H1 (cell line): Measurements from ENCODE around the gene LRRC8D. TPM values are rescaled to one million over a fixed set of nuclear protein-coding genes. Genes with fewer than 3 reads are reported as not detected.

Experiments used
- BACH1 ChIP-seq: IDR thresholded peaks from 2 replicates; pipeline ENCODE4 v1.6.1; 2012; ENCODE audit warnings: low read length, improper control_type of control experiment
- GTF2F1 ChIP-seq: IDR thresholded peaks from 2 replicates; pipeline ENCODE4 v1.6.1; 2012; ENCODE audit warnings: low read depth, low read length, improper control_type of control experiment, borderline replicate concordance
- TBP ChIP-seq: IDR thresholded peaks from 2 replicates; pipeline ENCODE4 v1.6.1; 2011; ENCODE audit warnings: low read depth, low read length, improper control_type of control experiment
- YY1 ChIP-seq: IDR thresholded peaks from 2 replicates; pipeline ENCODE4 v1.6.1; 2011; ENCODE audit warnings: low read depth, mild to moderate bottlenecking, low read length
- polyA plus RNA-seq, 7 experiments: library from polyadenylated mRNA; depleted of rRNA in 3 of 7; stranded (reverse) in 5 of 7; unstranded in 2 of 7; fragments of >200 nt in 5 of 7; fragments of 200-250 nt in 2 of 7; gene quantifications; 1 replicate in 5 of 7; 2 replicates in 1 of 7; 4 replicates in 1 of 7; pipeline versions ENCODE4 v1.2.1 to v1.2.3, GENCODE V29; 2011 to 2013; ENCODE audit warnings: missing spikeins in 2 of 7, mixed read lengths in 2 of 7
- total RNA-seq: library from RNA; stranded (reverse); fragmentation: NEBNext Ultra II Directional; extraction: Animal tissue kit (Norgen Biotek cat#: 25700); gene quantifications from 2 replicates; pipeline ENCODE4 v1.2.1, GENCODE V29; 2021
- TF ChIP-seq, protein P1 (sequence below): IDR thresholded peaks from 2 replicates; pipeline ENCODE4 v1.6.1; 2012; ENCODE audit warnings: inconsistent platforms
- TF ChIP-seq, protein P2 (sequence below): fragments of 300-600 bp; sonication (generic); IDR thresholded peaks from 2 replicates; pipeline ENCODE4 v1.7.1; 2012; ENCODE audit warnings: low read length, moderate library complexity, mild to moderate bottlenecking, inconsistent platforms; ENCODE audit not compliant: insufficient replicate concordance

LRRC8D gene
- total and polyA plus RNA-seq, 2 of the 8 experiments (the other 6 are each of a cell fraction or from before 2014, with no cell fraction given): 42.0 to 58.5 TPM

- TF ChIP-seq, protein P1, sequence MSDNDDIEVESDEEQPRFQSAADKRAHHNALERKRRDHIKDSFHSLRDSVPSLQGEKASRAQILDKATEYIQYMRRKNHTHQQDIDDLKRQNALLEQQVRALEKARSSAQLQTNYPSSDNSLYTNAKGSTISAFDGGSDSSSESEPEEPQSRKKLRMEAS: no peak
- no peak for TF ChIP-seq BACH1
- TF ChIP-seq TBP: no peak
- TF ChIP-seq, protein P2, sequence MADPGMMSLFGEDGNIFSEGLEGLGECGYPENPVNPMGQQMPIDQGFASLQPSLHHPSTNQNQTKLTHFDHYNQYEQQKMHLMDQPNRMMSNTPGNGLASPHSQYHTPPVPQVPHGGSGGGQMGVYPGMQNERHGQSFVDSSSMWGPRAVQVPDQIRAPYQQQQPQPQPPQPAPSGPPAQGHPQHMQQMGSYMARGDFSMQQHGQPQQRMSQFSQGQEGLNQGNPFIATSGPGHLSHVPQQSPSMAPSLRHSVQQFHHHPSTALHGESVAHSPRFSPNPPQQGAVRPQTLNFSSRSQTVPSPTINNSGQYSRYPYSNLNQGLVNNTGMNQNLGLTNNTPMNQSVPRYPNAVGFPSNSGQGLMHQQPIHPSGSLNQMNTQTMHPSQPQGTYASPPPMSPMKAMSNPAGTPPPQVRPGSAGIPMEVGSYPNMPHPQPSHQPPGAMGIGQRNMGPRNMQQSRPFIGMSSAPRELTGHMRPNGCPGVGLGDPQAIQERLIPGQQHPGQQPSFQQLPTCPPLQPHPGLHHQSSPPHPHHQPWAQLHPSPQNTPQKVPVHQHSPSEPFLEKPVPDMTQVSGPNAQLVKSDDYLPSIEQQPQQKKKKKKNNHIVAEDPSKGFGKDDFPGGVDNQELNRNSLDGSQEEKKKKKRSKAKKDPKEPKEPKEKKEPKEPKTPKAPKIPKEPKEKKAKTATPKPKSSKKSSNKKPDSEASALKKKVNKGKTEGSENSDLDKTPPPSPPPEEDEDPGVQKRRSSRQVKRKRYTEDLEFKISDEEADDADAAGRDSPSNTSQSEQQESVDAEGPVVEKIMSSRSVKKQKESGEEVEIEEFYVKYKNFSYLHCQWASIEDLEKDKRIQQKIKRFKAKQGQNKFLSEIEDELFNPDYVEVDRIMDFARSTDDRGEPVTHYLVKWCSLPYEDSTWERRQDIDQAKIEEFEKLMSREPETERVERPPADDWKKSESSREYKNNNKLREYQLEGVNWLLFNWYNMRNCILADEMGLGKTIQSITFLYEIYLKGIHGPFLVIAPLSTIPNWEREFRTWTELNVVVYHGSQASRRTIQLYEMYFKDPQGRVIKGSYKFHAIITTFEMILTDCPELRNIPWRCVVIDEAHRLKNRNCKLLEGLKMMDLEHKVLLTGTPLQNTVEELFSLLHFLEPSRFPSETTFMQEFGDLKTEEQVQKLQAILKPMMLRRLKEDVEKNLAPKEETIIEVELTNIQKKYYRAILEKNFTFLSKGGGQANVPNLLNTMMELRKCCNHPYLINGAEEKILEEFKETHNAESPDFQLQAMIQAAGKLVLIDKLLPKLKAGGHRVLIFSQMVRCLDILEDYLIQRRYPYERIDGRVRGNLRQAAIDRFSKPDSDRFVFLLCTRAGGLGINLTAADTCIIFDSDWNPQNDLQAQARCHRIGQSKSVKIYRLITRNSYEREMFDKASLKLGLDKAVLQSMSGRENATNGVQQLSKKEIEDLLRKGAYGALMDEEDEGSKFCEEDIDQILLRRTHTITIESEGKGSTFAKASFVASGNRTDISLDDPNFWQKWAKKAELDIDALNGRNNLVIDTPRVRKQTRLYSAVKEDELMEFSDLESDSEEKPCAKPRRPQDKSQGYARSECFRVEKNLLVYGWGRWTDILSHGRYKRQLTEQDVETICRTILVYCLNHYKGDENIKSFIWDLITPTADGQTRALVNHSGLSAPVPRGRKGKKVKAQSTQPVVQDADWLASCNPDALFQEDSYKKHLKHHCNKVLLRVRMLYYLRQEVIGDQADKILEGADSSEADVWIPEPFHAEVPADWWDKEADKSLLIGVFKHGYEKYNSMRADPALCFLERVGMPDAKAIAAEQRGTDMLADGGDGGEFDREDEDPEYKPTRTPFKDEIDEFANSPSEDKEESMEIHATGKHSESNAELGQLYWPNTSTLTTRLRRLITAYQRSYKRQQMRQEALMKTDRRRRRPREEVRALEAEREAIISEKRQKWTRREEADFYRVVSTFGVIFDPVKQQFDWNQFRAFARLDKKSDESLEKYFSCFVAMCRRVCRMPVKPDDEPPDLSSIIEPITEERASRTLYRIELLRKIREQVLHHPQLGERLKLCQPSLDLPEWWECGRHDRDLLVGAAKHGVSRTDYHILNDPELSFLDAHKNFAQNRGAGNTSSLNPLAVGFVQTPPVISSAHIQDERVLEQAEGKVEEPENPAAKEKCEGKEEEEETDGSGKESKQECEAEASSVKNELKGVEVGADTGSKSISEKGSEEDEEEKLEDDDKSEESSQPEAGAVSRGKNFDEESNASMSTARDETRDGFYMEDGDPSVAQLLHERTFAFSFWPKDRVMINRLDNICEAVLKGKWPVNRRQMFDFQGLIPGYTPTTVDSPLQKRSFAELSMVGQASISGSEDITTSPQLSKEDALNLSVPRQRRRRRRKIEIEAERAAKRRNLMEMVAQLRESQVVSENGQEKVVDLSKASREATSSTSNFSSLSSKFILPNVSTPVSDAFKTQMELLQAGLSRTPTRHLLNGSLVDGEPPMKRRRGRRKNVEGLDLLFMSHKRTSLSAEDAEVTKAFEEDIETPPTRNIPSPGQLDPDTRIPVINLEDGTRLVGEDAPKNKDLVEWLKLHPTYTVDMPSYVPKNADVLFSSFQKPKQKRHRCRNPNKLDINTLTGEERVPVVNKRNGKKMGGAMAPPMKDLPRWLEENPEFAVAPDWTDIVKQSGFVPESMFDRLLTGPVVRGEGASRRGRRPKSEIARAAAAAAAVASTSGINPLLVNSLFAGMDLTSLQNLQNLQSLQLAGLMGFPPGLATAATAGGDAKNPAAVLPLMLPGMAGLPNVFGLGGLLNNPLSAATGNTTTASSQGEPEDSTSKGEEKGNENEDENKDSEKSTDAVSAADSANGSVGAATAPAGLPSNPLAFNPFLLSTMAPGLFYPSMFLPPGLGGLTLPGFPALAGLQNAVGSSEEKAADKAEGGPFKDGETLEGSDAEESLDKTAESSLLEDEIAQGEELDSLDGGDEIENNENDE: no peak
- no peak for TF ChIP-seq GTF2F1
- no peak for TF ChIP-seq YY1
These were observed 136.3 kb downstream of the LRRC8D start (continued) for GRCh38 chr1:89957107-89957506.
